ENCODE data around the gene PKNOX2. TPM values are rescaled to one million over a fixed set of nuclear protein-coding genes. Genes with fewer than 3 reads are reported as not detected.
A peak's percentile ranks its signal among the peaks of the same experiment; 100 is the strongest.

The PKNOX2 gene
- total RNA-seq, 2 experiments from 2014 or later: not detected

- Histone ChIP-seq H3K4me2 (ENCODE audit: low read length) (no peak overlapping the region), H3K4me3 (ENCODE audit: low read depth, low read length, poor library complexity, severe bottlenecking) (no peak overlapping the region), H3K79me2 (ENCODE audit: insufficient read depth, low read depth, low read length) (no peaks in the 10 kb centered on the region), H4K20me1 (ENCODE audit: insufficient read depth, low read length) (no peaks in the 10 kb centered on the region), H3K4me1 (ENCODE audit: insufficient read depth, low read length, poor library complexity, severe bottlenecking) (no peaks in the 10 kb centered on the region), H3K9me3 (ENCODE audit: low read length) (no peaks in the 10 kb centered on the region), H3K9me2 (ENCODE audit: insufficient read depth, low read length) (no peaks in the 10 kb centered on the region), H3K27ac (ENCODE audit: low read depth, low read length, poor library complexity, severe bottlenecking) (no peak overlapping the region), H2AFZ (ENCODE audit: low read length) (peak overlapping the region; percentile 62; the same call in 1 of the 2 replicates), H3K36me3 (ENCODE audit: insufficient read depth, low read length) (no peaks in the 10 kb centered on the region)
- ChIA-PET POLR2A (interaction anchor here (1.3 to 2.2 kb wide), 2 partner anchors 9 to 12 kb away, joined by 3 to 7 read pairs; no protein-coding TSS in a partner anchor), CTCF (ENCODE audit: unreplicated experiment) (interaction anchor here (0.6 kb wide), 1 partner anchor 422 kb away, joined by 3 read pairs; no protein-coding TSS in a partner anchor)
- TF ChIP-seq, protein P1, sequence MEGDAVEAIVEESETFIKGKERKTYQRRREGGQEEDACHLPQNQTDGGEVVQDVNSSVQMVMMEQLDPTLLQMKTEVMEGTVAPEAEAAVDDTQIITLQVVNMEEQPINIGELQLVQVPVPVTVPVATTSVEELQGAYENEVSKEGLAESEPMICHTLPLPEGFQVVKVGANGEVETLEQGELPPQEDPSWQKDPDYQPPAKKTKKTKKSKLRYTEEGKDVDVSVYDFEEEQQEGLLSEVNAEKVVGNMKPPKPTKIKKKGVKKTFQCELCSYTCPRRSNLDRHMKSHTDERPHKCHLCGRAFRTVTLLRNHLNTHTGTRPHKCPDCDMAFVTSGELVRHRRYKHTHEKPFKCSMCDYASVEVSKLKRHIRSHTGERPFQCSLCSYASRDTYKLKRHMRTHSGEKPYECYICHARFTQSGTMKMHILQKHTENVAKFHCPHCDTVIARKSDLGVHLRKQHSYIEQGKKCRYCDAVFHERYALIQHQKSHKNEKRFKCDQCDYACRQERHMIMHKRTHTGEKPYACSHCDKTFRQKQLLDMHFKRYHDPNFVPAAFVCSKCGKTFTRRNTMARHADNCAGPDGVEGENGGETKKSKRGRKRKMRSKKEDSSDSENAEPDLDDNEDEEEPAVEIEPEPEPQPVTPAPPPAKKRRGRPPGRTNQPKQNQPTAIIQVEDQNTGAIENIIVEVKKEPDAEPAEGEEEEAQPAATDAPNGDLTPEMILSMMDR (conservative IDR thresholded peaks at IDR 0.05; ENCODE audit: low read length): no peak
- TF ChIP-seq EZH2phosphoT487 (IDR thresholded peaks at IDR 0.05; ENCODE audit: borderline replicate concordance, low read depth, low read length): no peak
- DNase-seq (ENCODE audit: low spot score): no peak
- intact Hi-C loops (cut with micrococcal nuclease; ENCODE audit: unreplicated experiment): no loop called here
- BruUV-seq (replicated peaks): no TSS peak
Measured at GRCh38 chr11:125452125-125452470, 287.5 kb downstream of the PKNOX2 start.

DNA sequence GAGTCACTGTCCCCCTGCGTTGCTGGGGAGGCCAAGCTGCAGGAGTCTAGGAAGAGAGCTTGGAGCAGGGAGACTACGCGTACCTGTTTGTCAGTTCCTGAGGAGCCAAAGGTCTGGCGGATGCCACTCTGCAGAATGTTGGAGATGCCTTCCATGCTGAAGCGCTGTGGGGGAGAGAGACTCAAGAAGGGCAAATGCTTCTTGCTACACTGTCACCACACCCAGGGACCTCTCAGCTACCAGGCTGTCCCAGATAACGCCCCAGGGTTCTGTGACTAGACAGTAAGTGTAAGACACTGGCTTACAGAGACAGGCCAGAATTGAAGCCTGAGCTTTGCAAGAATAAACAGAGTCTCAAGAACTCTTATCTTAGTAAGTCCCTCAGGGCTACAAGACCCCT is 289.5 kb downstream of the PKNOX2 start:
- Histone ChIP-seq H4K20me1 (ENCODE audit: insufficient read depth, low read length) (no peaks in the 10 kb centered on the region), H3K79me2 (ENCODE audit: insufficient read depth, low read depth, low read length) (no peaks in the 10 kb centered on the region), H3K9me2 (ENCODE audit: insufficient read depth, low read length) (no peaks in the 10 kb centered on the region), H3K4me3 (ENCODE audit: low read depth, low read length, poor library complexity, severe bottlenecking) (no peak overlapping the region), H3K36me3 (ENCODE audit: insufficient read depth, low read length) (no peaks in the 10 kb centered on the region), H3K9me3 (ENCODE audit: low read length) (no peaks in the 10 kb centered on the region), H3K4me2 (ENCODE audit: low read length) (no peak overlapping the region), H3K4me1 (ENCODE audit: insufficient read depth, low read length, poor library complexity, severe bottlenecking) (no peaks in the 10 kb centered on the region), H2AFZ (ENCODE audit: low read length) (no peak overlapping the region), H3K27ac (ENCODE audit: low read depth, low read length, poor library complexity, severe bottlenecking) (no peak overlapping the region)
- no peak for DNase-seq (ENCODE audit: low spot score)
- ChIA-PET POLR2A (interaction anchor here (0.6 to 1.6 kb wide), 5 partner anchors 8 to 1988 kb away, joined by 3 to 6 read pairs (median 5); no protein-coding TSS in a partner anchor), CTCF (ENCODE audit: unreplicated experiment) (no interaction called here)
- intact Hi-C loops (cut with micrococcal nuclease; ENCODE audit: unreplicated experiment): no loop called here
- no TSS peak for BruUV-seq (replicated peaks)
- TF ChIP-seq, protein P1 (conservative IDR thresholded peaks at IDR 0.05; ENCODE audit: low read length): no peak
- no peak for TF ChIP-seq EZH2phosphoT487 (IDR thresholded peaks at IDR 0.05; ENCODE audit: borderline replicate concordance, low read depth, low read length)

DNA sequence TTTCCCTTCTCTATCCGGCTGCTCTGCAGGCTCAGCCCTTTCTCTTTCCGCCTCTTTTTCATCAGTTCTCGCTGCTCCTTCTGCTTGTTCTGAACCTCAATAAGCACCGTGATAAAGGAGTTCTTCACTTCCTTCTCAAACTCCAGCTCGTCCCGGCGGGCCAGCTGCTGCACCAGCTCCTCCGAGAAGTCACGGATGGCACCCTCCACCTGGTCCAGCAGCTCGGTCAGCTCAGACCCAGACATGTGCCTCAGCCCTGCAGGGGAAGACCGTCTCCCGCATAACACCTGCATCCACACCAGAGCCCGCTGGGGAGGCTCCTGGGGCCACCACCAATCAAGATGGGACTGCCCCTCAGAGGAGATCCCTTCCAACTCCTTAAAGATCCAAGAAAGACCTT is 291.3 kb downstream of the PKNOX2 start:
- Histone ChIP-seq H3K4me2 (ENCODE audit: low read length) (no peak overlapping the region), H3K79me2 (ENCODE audit: insufficient read depth, low read depth, low read length) (no peaks in the 10 kb centered on the region), H3K36me3 (ENCODE audit: insufficient read depth, low read length) (no peaks in the 10 kb centered on the region), H3K9me3 (ENCODE audit: low read length) (no peaks in the 10 kb centered on the region), H3K4me3 (ENCODE audit: low read depth, low read length, poor library complexity, severe bottlenecking) (no peak overlapping the region), H3K9me2 (ENCODE audit: insufficient read depth, low read length) (no peaks in the 10 kb centered on the region), H4K20me1 (ENCODE audit: insufficient read depth, low read length) (no peaks in the 10 kb centered on the region), H2AFZ (ENCODE audit: low read length) (no peak overlapping the region), H3K4me1 (ENCODE audit: insufficient read depth, low read length, poor library complexity, severe bottlenecking) (no peaks in the 10 kb centered on the region), H3K27ac (ENCODE audit: low read depth, low read length, poor library complexity, severe bottlenecking) (no peak overlapping the region)
- no TSS peak for BruUV-seq (replicated peaks)
- ChIA-PET CTCF (ENCODE audit: unreplicated experiment) (no interaction called here), POLR2A (no interaction called here)
- DNase-seq (ENCODE audit: low spot score): no peak
- TF ChIP-seq EZH2phosphoT487 (IDR thresholded peaks at IDR 0.05; ENCODE audit: borderline replicate concordance, low read depth, low read length): no peak
- TF ChIP-seq, protein P1 (conservative IDR thresholded peaks at IDR 0.05; ENCODE audit: low read length): no peak
- intact Hi-C loops (cut with micrococcal nuclease; ENCODE audit: unreplicated experiment): no loop called here

All from OCI-LY7 (cell line).